HS-27A (cell line): ENCODE measurements around the gene PCDH12.
A peak's percentile ranks its signal among the peaks of the same experiment; 100 is the strongest.
"Not testable (repeated sequence)": the region's sequence is repeated elsewhere in the genome, so short reads cannot be mapped to it uniquely, and the experiment has no call there.

Source experiments
- DNase-seq: peaks from one replicate; pipeline ENCODE4 v3.0.0-alpha.2; 2012; ENCODE audit warnings: low read depth, missing footprints

PCDH12 gene

DNA sequence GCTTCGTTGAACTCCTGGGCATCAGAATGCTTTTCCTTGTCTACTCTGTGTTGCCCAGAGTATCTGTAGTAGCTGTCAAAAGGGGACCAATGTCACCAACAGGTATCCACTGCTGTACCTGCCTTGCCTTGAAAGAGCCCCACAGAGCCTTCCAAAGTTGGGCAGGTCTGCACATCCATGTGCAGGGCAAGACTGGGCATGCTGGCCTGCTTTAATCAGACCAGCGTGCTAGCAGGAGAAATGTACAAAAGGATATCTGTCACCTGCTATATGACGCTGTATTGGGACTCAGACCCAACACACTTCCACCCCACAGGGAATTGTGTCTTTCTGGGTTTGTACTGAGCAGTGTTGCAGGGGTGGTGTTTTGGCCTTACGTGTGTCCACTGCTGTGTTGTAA, 22.5 kb downstream of the PCDH12 start:
- no peak for DNase-seq

DNA sequence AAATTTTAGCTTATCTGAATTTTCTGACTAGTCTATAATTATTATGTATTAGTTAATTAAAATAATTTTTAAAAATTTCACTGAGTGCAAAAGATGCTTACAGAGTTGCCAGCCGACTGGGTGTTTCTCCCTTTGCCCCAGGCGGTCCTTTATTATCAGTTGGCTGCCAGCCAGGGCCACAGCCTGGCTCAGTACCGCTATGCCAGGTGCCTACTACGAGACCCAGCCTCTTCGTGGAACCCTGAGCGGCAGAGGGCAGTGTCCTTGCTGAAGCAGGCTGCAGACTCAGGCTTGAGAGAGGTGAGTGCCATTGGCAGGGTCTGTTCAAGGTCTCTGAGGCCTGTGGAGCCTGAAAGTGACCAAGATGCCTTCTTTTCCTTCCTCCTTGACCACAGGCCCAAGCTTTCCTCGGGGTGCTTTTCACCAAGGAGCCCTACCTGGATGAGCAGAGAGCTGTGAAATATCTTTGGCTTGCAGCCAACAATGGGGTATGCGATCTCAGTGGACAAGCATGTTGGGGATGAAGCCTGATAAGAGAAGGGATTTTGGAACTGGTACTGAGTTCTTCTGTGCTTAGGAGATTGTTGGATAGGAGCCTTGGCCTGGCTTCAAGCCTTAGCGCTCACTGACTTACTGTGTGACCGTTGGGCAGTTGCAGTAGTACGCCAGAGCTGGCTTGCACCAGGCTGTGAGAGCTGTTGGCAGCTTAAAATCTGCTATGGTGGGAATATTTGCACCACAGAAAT, 23.7 kb downstream of the PCDH12 start:
- DNase-seq: no peak

DNA sequence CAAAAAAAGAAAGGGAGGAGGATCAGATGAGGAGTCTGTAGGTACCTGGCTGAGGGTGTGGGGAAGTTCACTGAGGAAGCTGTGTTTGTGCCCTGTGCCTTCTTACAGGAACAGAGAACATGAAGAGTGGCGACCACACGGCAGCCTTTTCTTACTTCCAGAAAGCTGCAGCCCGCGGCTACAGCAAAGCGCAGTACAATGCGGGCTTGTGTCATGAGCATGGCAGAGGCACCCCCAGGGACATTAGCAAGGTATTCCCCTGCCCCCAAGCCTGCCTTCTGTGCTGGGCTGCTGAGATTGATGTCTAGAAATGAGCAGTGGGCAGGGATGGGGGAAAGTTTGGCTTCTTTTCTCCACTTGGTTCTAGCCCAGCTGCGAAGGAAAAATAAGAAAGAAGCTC, 24.9 kb downstream of the PCDH12 start:
- DNase-seq: no peak

DNA sequence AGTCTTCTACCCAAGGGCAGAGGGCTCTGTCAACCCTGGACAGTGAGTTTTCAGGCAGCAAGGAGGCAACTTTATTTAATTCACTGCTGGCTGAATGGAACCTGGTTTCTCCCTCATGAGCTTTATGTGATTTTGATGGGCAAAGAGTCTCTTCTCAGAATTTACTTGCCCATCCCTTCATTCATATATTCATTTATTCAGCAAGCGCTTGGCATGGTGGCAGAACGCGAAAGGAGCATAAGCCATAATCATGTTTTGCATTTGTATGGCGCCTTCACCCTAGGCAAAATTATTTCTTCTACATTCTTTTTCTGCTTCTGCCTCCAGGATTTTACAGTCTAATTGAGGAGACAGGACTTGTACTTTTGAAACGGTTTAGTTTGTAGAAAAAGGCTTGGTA, 26.3 kb downstream of the PCDH12 start:
- DNase-seq: no peak

DNA sequence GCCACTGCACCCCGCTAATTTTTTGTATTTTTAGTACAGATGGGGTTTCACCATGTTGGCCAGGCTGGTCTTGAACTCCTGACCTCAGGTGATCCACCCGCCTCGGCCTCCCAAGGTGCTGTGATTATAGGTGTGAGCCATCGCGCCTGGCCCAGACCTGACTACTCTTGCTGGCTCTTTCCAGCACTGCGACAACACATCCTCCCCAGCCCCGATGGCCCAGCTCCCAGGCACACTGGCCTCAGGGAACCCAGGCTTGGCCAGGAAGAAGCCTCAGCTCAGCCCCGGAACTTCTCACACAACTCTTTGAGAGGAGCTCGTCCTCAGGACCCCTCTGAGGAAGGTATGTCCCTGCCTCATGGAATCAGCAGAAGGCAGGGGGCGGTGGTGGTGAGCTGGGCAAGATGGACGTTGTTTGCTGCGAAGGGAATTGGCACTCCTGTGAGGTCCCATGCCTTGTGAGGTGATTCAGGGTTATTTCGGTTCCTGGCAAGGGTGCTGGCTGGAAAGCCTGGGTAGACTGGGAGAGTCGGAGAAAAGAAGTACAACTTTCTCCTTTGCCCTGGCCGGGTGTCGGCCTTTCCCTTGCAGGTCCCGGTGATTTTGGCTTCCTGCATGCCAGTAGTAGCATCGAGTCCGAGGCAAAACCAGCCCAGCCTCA, 28.5 kb downstream of the PCDH12 start:
- DNase-seq: no peak

DNA sequence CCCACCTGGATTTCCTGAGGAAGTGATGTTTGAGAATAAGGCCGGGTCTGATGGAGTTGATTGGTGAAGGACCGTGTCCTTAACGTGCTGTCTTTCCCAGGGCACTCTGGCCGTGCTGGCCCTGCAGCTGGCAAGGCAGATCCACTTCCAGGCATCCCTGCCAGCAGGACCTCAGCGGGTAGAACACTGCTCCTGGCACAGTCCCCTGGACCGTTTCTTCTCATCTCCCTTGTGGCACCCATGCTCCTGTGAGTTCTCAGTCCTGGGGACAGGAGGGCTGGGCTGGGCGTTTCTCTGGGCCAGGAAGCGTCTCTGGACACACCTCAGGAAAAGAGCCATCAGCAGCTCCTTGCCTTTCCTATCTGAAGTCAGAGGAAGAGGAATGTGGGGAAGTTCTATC, 30.0 kb downstream of the PCDH12 start:
- DNase-seq: no peak

DNA sequence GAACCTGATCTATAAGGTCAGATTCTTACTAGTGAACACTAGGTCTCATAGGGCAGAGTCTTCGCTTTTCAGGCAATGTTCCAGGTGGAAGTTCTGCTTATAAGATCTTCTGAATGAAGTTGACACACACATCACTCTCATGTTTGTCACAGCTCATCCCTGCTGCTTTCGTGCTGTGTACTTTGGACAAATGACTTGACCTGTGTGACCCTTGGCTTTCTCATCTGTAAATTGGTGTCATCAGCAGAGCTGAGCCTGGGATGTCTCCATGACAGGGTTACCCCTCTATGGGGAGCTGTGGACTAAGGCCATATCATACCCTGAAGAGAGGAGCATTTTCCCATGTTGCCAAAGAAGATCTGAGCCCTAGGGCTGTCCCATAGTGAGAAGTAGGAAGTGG, 31.6 kb downstream of the PCDH12 start:
- no peak for DNase-seq

DNA sequence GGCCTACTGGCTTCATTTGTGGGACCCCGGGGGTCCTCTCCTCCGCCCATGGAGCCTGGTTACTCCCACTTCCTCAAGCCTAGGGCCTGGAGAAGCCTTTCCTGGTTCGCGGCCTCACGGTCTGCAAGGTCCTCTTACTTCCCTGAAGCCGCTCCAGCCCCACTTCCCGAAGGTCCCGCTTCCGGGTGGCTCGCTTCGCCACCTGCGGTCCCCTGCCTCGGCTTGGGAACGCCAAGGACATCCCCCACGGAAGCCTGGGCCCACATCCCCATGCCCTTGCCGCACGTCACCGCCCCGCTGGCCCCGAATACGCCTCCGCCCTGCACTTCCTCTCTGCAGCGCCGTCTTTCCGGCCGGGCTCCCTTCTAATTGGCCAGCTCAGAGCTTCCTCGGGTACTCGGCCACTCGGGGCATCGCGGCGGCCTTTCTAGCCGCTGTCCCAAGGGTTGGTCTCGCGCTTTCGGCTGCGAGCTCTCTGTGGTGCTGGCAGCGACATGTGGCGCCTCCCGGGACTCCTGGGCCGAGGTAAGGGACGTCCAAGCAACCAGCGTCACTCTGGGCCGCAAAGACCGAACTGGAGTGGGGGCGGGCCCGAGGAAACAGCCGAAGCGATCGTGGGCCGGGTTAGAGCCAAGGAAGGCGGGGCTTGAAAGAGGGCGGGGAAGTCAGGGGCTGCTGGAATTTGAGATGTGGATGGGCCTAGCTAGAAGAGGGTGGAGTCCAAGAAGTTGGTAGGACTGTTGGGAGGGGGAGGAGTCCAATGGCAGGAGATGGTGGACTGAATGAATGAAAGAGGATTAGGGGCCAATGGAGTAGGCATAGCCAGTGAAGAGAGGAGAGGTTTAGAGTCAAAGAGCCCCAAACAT, 34.3 kb downstream of the PCDH12 start, which contains the start of gene DELE1:
TSS of gene DELE1 (plus strand) at position 424 of the 866 bp plus-strand sequence. CDS start at position 495, 71 bp downstream.
- DNase-seq: peak; percentile 66

DNA sequence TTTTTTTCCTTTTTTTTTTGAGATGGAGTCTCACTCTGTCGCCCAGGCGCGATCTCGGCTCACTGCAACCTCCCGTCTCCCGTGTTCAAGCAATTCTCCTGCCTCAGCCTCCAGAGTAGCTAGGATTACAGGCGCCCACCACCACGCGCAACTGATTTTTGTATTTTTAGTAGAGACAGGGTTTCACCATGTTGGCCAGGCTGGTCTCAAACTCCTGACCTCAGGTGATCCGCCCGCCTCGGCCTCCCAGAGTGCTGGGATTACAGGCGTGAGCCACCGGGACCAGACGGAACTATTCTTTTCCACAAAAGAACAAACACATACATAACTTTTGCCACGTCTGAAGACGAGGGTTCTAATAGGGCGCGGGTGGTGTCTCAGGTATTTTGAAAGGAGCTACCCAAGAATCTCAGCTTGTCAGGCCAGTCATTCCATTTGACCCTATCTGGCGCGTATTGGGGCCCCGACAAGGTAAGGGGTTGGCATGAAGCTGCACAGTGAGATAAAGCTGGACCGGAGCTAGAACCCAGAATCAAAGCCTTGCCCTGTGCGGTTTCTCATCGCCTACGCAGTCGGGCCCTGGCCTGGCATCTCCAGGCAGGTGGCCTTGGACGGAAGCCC, 35.1 kb downstream of the PCDH12 start:
- DNase-seq: not testable (repeated sequence)

DNA sequence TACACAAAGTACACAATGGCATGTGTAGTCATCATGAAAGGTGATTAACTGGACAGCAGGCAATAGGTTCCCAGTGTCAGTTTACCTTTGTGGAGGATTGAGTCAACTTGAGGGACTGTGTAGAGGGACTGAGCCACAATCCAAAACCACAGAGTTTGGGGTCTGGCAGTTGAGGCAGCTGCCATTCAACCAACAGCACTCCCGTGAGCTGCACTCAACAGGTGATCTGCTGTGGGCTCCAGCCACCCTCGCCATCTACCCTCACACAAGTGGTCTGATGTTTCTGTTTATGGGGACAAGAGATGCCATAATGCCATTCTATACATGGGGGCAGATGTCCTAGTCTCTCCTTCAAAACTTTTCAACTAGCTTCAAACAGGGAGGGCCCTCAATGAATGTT, 37.2 kb downstream of the PCDH12 start:
- DNase-seq: no peak

DNA sequence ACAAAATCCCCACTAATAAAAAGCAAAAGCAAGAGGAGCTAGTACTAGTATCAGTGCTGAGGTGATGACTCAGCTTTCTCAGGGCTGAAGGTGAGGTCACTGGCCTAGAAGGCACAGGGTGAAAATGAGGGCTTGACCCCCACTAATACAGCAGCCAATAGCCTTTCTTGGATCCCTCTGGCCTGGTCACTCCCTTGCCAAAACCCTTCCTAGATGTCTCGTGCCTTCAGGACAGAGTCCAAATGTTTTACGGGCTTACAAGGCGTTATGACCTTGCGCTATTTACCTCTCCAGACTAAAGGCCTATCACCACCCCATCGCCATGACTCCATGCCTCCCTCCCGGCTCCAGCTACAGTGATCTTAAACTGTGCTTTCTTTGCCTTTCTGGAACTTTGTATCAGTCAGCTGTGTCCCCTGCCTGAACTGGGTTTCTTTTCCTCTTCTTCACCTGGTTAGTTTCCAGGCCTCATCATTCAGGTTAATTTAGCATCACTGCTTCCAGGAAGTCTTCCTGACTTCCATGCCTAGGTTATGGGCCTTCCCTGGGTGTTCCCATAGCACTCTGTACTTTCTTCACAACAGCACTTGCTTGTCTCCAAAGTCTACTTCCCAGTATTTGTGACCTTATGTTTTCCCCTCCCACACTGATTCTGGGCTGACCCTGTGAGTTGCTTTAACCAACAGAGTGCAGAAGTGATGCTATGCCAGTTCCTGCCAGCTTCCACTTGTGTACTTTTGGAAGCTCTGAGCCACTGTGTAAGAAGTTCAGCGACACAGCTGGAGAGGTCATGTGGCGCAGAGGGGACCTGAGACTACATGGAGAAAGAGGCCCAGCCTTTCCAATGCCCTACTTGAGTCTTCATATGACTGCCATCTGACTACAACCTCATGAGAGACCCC, 38.5 kb downstream of the PCDH12 start:
- DNase-seq: no peak

DNA sequence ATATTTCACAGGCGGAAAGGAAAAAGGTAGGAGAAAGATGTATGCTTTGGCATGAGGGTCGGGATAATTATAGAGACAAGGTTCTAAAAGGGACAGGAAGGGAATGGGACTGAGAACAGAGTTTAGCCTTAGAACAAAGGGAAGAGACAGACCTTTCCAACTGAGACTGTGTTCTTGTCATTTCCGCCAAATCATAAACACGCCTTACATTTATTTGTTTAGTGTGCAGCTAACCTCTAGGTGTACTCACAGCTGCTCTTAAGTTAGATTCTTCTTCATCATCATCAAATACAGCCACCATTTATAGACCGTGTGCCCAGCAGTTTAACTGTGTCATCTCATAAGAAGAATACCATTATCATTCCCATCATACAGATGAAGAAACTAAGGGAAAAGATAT, 40.2 kb downstream of the PCDH12 start:
- DNase-seq: no peak

DNA sequence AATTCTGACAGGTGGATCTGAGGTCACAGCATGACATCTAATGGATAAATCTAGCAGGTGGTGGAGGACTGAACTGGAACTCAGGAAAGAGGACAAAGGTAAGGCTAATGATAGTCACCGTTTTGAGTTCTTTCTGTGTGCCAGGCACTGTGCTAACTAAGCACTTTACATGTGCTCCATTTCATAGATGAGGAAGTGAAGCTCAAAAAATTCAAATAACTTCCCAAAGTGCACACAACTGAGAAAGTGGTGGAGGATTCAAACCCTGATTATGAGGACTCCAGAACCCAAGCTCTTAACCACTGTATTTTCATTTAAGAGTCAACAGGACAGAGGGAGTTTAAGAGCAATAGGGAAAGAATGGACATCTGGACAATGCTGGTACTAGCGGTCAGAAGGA, 41.5 kb downstream of the PCDH12 start:
- no peak for DNase-seq

DNA sequence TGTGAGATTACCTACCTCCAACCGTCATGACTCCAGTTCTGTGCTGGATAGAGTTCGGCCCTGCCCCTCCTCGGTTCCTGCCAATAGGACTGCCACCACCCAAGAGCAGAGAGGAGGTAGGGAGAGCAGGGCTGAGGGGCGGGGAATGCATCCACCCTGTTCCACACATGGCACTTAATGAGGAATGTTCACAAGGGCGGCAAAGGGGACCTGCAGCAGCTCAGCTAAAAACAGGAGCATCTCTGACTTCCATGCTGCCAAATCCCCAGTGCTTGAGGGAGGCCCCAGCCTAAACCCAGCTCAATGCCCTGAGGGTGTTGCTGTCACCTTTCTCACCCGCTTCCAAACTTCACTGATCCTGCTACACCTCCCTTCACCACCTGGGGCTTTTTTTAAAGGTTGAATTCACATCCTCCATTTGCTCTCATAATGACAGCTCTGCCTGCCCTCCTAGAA, 42.1 kb downstream of the PCDH12 start:
- DNase-seq: no peak

DNA sequence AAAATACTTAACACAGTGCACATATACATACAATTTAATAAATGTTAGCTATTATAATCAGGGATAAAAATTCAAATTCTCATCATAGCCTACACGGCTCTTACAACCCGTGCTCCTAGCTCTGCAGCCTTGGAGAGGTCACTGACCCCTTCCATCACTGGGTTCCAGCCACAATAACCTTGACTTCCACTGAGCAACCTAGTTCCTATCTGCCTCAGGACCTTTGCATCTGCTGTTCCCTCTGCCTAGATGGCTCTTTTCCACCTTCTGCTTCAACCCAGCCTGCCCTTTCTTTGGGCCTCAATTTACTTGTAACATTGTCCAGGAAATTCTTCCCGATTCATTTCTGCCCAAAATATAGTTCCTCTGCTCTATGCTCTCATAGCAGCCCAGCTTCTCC, 43.2 kb downstream of the PCDH12 start:
- no peak for DNase-seq

DNA sequence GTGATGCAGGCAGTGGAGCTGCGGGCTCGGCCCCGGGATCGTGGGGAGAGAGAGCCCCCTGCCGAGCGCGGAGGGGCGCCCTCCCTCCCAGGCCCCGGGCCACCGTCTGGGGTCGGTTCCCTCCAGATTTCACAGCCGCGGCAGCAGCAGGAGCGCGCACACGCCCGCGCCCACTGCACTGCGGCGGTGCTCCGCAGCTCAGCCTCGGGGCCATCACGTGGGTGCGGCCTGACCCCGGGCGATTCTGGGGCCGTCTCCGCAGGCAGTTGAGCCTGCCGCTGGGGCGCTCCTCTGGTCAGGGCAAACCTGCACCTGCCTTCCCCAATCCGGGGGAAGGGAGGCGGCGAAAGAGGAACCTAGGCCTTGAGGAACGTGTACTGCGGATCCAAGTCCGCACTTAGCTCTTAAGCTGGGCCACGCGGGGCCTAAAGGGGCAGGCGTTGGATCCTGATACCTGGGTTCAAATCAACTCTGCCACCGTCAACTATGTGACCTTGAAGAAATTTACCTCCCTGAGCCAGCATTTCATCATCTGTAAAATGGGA, 43.7 kb downstream of the PCDH12 start:
- no peak for DNase-seq

DNA sequence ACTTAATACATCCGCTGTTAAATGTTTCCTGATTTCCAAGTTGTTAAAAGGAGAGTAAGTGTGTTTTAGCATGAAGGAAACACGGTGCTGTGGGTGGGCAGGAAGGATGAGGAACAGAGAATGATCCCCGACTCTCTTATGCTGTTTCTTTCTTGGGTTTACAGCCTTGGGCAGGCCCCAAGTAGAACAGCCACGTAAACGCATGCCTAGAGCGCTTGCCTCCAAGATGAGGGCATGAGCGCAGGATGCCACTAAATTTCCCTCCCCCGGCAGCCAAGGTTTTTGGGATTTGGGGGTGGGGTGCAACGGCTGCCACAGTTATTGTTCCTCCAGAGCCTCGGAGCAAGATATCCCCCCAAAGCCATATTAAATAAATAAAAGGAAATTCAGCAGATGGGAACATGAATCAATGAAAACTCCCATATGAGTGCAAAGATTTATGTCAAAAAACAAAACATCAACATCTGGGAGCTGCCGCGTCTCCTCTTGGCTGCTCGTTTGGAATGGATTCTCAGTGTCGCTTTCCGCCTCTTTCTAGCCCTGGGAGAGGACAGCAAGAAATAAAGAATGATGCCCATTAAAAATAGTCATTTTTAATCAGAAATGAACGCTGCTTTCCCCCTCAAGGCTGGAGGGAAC, 44.3 kb downstream of the PCDH12 start:
- no peak for DNase-seq

DNA sequence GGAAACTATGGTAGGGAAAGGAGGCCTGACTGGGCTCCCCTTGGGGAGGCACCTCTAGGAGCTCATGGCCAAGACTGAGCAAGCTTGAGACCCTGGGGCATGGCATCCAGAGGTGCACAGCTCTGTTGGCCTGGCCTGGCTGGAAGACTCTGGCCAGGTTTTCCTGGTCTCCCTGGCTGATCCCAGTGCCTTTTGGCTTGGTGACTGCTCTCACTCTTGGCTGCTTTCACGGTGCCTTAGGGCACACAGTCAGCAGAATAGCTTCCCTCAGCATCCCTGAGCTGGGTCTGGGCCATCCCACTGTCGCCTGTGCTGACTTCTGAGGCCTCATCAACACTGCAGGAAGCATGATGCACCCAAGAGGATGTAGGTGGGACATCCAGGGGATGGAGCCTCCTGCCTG, 47.7 kb downstream of the PCDH12 start:
- no peak for DNase-seq

DNA sequence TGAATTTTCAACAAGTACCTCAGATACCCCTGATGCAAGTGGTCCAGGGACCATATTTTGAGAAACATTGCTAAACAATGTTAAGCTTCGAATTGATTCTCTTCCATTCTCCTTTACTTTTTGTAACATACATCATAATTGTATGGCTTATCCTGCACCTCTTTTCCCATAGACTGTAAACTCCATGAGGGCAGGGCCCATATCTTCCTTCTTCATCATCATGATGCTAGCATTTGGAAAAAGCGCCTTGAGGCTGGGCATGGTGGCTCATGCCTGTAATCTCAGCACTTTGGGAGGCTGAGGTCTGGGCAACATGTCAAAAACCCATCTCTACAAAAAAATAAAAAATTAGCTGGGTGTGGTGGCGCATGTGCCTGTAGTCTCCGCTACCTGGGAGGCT, 48.8 kb downstream of the PCDH12 start:
- no peak for DNase-seq

DNA sequence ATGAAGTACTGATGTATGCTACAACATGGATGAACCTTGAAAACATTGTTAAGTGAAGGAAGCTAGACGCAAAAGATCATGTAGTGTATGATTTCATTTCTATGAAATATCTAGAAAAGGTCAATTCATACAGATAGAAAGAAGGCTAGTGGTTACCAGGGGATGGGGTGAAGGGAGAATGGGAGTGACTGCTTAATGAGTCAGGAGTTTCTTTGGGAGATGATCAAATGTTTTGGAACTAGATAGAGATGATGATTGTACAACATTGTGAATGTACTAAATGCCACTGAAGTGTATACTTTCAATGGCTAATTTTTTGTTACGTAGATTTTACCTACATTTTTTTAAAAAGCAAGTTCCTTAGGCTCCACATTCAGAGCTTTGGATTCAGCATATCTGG, 49.2 kb downstream of the PCDH12 start:
- DNase-seq: no peak
